GM18505 (cell line): Measurements from ENCODE around the gene GPER1.

ENCODE experiments used
- ATAC-seq: cut with Tn5 transposase; IDR thresholded peaks from one replicate; pipeline ENCODE4 v1.9.1; 2021; ENCODE audit not compliant: unreplicated experiment
- POLR2A ChIP-seq: IDR thresholded peaks from 4 replicates; pipeline ENCODE4 v1.6.1; 2011; ENCODE audit warnings: borderline replicate concordance; ENCODE audit not compliant: insufficient read depth, insufficient read length; ENCODE audit errors: extremely low read depth

GPER1 gene

GRCh38 chr7:1101563-1102431 is 13.9 kb downstream of the GPER1 start:
- TF ChIP-seq POLR2A: no peak

GRCh38 chr7:1103009-1103788 is 15.3 kb downstream of the GPER1 start:
- no peak for ATAC-seq
- TF ChIP-seq POLR2A: no peak

More at GRCh38 chr7:1101563-1102431, 13.9 kb downstream of the GPER1 start:
- ATAC-seq: no peak

- ATAC-seq: no peak
- TF ChIP-seq POLR2A: no peak
These were observed 16.0 kb downstream of the GPER1 start for GRCh38 chr7:1103789-1104515.

GRCh38 chr7:1104516-1105179 is 16.7 kb downstream of the GPER1 start:
- ATAC-seq: no peak
- TF ChIP-seq POLR2A: no peak

- TF ChIP-seq POLR2A: no peak
- ATAC-seq: peak; percentile 54
These were observed 17.3 kb downstream of the GPER1 start for GRCh38 chr7:1105189-1105588.

GRCh38 chr7:1106063-1106792 is 18.3 kb downstream of the GPER1 start:
- TF ChIP-seq POLR2A: no peak
- ATAC-seq: no peak

GRCh38 chr7:1106793-1107421 is 19.0 kb downstream of the GPER1 start:
- no peak for ATAC-seq
- TF ChIP-seq POLR2A: no peak

GRCh38 chr7:1108264-1108920 is 20.5 kb downstream of the GPER1 start:
- TF ChIP-seq POLR2A: no peak
- ATAC-seq: no peak

GRCh38 chr7:1109581-1110310 is 21.8 kb downstream of the GPER1 start:
- no peak for ATAC-seq
- no peak for TF ChIP-seq POLR2A

GRCh38 chr7:1110358-1110757 is 22.4 kb downstream of the GPER1 start:
- no peak for TF ChIP-seq POLR2A
- no peak for ATAC-seq

GRCh38 chr7:1111156-1111555 is 23.2 kb downstream of the GPER1 start:
- TF ChIP-seq POLR2A: no peak
- ATAC-seq: no peak
